ENCODE measurements around the gene ZKSCAN4. TPM values are rescaled to one million over a fixed set of nuclear protein-coding genes. Genes with fewer than 3 reads are reported as not detected.

Gene ZKSCAN4
- 4.8 TPM for total RNA-seq

- DNase-seq = peak; percentile 94
These were observed at the start of gene ZKSCAN4 for GRCh38 chr6:28252009-28252975. ZKSCAN4 (minus strand) TSS chr6:28252269; CDS start chr6:28251980, 289 bp downstream.

GRCh38 chr6:28296520-28297060 is 44.5 kb upstream of the ZKSCAN4 start:
- DNase-seq = no peak

GRCh38 chr6:28295326-28295725 is 43.3 kb upstream of the ZKSCAN4 start:
- DNase-seq = no peak

GRCh38 chr6:28291573-28291972 is 39.5 kb upstream of the ZKSCAN4 start:
- DNase-seq = no peak

DNA sequence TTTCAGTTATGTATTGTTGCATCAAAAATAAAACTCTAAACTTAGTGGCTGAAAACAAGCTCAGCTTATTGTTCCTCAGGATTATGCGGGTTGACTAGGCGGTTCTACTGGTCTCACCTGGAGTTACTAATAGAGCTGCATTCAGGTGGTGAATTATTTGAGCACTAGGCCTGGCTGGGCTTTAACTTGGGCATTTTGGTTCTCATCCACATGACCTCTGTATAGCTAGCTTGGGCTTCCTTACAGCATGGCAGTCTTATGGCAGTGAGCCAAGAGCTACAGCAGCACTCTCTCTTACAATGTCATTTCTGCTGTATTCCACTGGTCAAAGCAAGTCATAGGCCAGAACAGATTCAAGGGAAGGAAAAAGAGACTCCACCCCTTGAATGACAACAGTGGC is 30.9 kb upstream of the ZKSCAN4 start:
- no peak for DNase-seq

GRCh38 chr6:28281288-28282064 is 29.4 kb upstream of the ZKSCAN4 start, which contains the start of gene PGBD1:
PGBD1 (plus strand) TSS chr6:28281572; CDS start chr6:28283814, 2,242 bp downstream.
- DNase-seq = peak; percentile 86

DNA sequence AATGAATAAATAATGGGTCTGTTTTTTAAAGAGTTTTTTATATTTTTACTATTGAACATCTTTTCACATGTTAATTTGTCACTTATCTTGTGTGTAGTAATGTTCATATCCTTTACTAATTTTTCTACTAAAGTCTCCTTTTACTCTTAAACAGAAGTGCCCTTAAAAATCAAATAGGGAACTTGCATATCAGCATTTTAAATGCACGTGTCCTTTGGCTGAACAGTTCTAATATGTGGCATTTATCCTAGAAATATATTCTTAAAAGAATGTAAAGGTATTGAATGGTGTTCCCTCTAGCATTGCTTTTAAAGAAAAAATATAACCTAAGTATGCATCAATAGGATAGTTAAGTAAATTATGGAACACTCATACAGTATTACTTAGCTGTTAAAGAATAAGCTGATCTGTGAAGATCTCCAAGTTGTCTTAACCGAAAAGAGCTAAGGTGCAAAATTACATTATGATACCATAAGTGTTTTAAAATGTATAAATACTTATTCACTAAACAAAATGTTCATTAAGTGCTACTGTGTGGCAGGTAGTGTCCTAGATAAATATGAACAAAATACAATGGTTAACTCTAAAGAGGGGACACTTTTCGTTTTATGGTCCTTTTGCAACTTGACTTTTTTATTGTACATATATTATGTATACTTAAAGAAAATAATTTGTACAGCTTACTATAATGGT is 28.7 kb upstream of the ZKSCAN4 start:
- DNase-seq = no peak

GRCh38 chr6:28277746-28278145 is 25.7 kb upstream of the ZKSCAN4 start:
- no peak for DNase-seq

GRCh38 chr6:28274888-28275287 is 22.8 kb upstream of the ZKSCAN4 start:
- no peak for DNase-seq

GRCh38 chr6:28269492-28269891 is 17.4 kb upstream of the ZKSCAN4 start:
- DNase-seq = no peak

GRCh38 chr6:28267695-28268059 is 15.6 kb upstream of the ZKSCAN4 start:
- no peak for DNase-seq

DNA sequence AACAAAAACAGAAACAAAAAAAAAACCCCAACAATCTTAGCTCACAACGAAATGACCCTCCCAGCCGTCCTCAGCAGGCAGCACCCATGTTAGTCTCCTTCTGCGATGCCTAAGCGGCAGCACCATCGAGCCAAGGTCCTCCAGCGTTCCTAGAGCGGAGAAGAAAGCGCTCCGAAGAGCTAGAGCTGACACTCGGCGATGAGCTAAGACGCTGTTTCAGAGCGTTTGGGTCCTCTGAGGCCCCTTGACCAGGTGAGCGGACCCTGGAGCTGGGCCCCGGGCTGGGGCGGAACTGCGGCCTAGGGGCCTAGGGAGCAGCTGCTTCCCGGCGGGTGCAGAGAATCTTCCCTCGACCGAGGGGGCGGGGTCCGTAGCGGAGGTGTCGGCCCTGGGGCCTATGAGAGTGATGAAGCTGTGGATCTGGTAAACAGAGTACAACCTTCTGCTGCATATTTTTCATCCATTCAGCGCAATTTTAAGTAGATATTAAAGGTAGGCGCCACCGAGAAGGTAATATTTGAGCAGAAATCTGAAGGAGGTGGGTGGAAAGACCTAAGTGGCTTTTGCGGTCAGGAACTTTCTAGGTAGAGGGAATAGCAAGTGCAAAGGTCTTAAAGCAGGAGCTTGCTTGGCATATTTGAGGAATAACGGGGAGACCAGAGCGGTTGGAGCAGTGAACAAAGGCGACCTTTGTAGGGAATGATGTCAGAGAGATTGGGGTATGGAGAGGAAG is 15.1 kb upstream of the ZKSCAN4 start, which contains the start of gene ZSCAN26:
Gene ZSCAN26, plus strand, starts transcription at position 182 of the 733 bp plus-strand sequence. CDS start 4,777 bp downstream, outside the sequence.
- peak; percentile 96 for DNase-seq

DNA sequence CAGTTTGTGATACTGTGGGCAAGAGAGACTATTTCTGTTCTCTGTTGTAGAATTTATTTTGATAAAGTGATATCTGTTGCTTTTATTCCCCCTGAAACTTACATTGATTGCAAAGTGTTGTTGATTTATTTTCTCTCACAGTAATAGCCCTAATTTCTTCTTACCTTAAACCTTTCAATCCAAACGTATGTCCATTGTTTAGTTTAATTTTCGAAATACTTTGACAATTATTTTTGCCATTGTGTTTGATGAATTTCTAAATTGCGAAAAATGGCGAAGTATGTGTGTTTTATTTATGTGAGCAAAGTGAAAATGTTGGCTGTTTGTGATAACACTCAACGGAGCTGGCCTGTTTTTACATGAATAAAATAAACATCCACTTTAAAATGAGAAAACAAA is 14.5 kb upstream of the ZKSCAN4 start:
- no peak for DNase-seq

GRCh38 chr6:28264834-28265401 is 12.8 kb upstream of the ZKSCAN4 start:
- DNase-seq = no peak

GRCh38 chr6:28263922-28264321 is 11.9 kb upstream of the ZKSCAN4 start:
- no peak for DNase-seq

GRCh38 chr6:28258877-28259777 is 7.1 kb upstream of the ZKSCAN4 start, which contains the start of gene NKAPL:
NKAPL (plus strand) TSS chr6:28259297; CDS start chr6:28259372, 75 bp downstream.
- DNase-seq = peak; percentile 88

- DNase-seq = no peak
These were observed 5.0 kb upstream of the ZKSCAN4 start for GRCh38 chr6:28257042-28257441.

DNA sequence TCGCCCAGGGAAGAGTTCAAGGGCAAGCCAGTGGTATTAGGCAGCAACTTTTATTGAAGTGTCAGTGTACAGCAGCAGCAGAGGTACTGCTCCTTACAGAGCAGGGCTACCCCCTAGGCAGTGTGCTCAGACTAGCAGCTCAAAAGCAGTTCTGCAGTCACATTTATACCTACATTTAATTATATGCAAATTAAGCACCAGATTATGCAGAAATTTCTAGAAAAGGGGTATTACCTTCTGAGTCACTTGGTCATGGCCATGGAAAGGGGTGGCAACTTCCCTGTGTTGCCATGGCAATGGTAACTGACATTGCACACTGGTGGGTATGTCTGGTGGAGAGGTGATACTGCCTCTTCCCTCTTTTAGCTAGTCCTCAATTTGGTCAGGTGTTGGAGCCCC is 2.1 kb upstream of the ZKSCAN4 start:
- no peak for DNase-seq

DNA sequence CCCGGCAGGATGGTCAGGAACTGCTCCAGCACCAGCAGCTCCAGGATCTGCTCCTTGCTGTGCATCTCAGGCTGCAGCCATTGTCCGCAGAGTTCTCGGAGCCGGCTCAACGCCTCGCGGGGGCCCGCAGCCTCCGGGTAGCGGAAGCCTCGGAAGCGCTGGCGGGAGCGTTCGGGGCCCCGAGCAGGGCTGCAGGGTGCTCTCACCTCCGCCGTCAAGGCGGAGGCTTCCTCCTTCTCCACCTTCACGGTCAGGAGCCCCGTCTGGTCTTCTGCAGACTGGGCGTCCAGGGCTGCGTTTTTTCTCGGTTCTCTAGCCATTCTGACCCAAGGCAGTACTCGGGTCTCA is 434 bp downstream of the ZKSCAN4 start:
- DNase-seq = peak; percentile 2

- no peak for DNase-seq
These were observed 1.3 kb downstream of the ZKSCAN4 start for GRCh38 chr6:28250747-28251146.

Data from tongue (tissue), 2 donors.